Colonic mucosa (tissue), 4 donors: Measurements from ENCODE around the gene SULF2. TPM values are rescaled to one million over a fixed set of nuclear protein-coding genes. Genes with fewer than 3 reads are reported as not detected.

Source experiments
- DNase-seq: peaks from one replicate; pipeline ENCODE4 v3.0.0-alpha.2; 2020
- H3K27ac ChIP-seq: fragments of 200-600 bp; one replicate; pipeline ENCODE4 v1.8.0; 2021
- H3K27me3 ChIP-seq: fragments of 200-600 bp; one replicate; pipeline ENCODE4 v1.8.0; 2021
- H3K36me3 ChIP-seq: fragments of 200-600 bp; one replicate; pipeline ENCODE4 v1.8.0; 2021
- H3K4me1 ChIP-seq: fragments of 200-600 bp; one replicate; pipeline ENCODE4 v1.8.0; 2021; ENCODE audit warnings: mild to moderate bottlenecking
- H3K4me3 ChIP-seq: fragments of 200-600 bp; one replicate; pipeline ENCODE4 v1.8.0; 2021
- H3K9ac ChIP-seq, 2 donors: one replicate each; pipeline ENCODE4 v1.7.0; 2013; ENCODE audit warnings: control low read depth in 2 of 2, low read depth in 2 of 2, low read length in 2 of 2
- H3K9me3 ChIP-seq: fragments of 200-600 bp; one replicate; pipeline ENCODE4 v1.8.0; 2021
- intact Hi-C: fragments of 100-400 bp; cut with DNase I; formaldehyde crosslinking; loops from one replicate; pipeline ENCODE4 v1.14.1; 2022
- total RNA-seq, 2 donors: library from RNA; stranded (reverse); fragmentation: NEBNext Ultra II Directional in 1 of 2; extraction: Animal tissue kit (Norgen Biotek cat#: 25700) in 1 of 2; gene quantifications; one replicate each; pipeline ENCODE4 v1.2.1, GENCODE V29; 2021
- TF ChIP-seq, protein P1 (sequence below): fragments of 200-600 bp; IDR thresholded peaks from one replicate; pipeline ENCODE4 v1.8.0; 2022; ENCODE audit warnings: antibody characterized with exemption, mild to moderate bottlenecking
- donor health status: healthy.
- donor health status: DM: no; HTN: no; CAD: no.
- donor health status: DM: no; HTN: no; CAD: no.

The SULF2 gene
- total RNA-seq, 2 donors from 2014 or later = 97.9 to 153 TPM

DNA sequence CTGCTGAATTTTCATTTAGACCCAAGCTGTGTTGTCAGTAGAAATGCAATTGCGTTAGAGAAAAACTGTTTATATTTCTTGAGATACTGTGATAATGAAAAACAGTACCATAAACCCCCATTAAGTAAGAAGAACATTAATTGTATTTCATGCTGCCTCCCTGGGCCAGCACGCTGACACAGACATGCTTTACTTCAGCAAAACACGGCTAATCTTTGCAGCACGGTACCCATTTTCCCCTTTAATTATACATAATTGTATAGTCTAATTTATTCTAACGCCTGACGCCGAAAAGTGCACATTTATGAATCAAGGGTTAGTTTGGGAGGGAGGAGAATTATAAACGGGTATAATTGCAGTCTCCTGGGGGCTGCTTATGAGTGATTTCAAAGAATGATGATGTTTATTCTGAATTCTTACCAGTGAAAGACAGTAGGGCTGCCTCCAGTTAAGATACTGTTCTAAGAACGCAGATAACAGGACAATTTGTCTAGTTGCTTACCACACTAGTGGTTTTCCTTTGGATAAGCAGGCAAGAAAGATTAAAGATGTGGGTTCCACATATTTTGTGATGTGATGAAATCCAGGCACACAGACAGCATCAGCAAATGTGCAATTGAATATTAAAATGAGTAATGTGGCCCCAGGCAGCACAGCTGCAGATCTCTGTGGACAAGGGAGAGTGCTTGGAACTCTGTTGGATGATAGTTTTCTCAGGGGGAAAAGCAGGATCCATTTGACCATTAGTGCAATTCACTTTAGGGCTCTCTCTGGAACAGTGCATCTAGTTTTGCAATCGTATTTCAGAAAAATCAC lies 4.7 kb upstream of the SULF2 start:
- intact Hi-C loops = loop anchor here (5.0 kb wide), 1 partner anchor 832 kb away; no protein-coding TSS in a partner anchor
- no peak for DNase-seq
- Histone ChIP-seq H3K27me3 (no peaks in the 10 kb centered on the region), H3K27ac (no peak overlapping the region), H3K9me3 (no peaks in the 10 kb centered on the region), H3K4me1 (no peaks in the 10 kb centered on the region), H3K9ac (no peak overlapping the region), H3K36me3 (no peaks in the 10 kb centered on the region), H3K4me3 (no peak overlapping the region)
- TF ChIP-seq, protein P1, sequence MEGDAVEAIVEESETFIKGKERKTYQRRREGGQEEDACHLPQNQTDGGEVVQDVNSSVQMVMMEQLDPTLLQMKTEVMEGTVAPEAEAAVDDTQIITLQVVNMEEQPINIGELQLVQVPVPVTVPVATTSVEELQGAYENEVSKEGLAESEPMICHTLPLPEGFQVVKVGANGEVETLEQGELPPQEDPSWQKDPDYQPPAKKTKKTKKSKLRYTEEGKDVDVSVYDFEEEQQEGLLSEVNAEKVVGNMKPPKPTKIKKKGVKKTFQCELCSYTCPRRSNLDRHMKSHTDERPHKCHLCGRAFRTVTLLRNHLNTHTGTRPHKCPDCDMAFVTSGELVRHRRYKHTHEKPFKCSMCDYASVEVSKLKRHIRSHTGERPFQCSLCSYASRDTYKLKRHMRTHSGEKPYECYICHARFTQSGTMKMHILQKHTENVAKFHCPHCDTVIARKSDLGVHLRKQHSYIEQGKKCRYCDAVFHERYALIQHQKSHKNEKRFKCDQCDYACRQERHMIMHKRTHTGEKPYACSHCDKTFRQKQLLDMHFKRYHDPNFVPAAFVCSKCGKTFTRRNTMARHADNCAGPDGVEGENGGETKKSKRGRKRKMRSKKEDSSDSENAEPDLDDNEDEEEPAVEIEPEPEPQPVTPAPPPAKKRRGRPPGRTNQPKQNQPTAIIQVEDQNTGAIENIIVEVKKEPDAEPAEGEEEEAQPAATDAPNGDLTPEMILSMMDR = no peak

DNA sequence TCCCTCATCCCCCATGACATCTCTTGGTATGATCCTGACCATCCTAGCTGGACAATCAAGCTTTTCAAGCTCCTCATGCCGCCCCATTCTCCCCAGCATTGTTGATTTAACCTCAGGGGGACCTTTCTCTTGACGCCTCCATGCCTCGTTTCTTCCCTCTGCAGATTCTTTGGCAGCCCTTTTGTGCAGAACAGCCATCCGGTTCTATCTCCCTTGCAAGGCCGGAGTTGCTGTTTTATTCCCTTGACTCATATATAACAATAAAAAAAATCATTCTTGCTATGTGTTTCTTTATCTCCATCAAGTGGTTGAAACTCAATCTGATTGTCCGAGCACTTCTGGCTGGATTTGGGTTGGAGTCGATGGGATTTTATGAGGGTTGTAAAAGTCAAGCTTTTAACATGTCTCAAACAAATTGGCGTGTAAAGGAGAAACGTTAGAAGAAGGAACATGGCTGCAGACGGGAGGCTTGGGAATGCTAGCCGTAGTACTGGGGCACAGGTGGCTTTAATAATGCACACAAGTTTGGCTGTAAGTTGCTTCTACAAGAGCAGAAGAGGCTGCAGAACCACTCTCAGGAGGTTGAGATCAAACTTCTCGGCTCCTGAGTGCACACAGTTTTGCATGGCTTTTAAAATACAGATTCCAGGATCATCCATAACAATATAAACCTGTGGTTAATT lies 3.9 kb upstream of the SULF2 start:
- Histone ChIP-seq H3K4me3 (no peak overlapping the region), H3K36me3 (no peaks in the 10 kb centered on the region), H3K4me1 (no peaks in the 10 kb centered on the region), H3K9ac (no peak overlapping the region), H3K27me3 (no peaks in the 10 kb centered on the region), H3K9me3 (no peaks in the 10 kb centered on the region), H3K27ac (no peak overlapping the region)
- intact Hi-C loops = loop anchor here (5.0 kb wide), 1 partner anchor 833 kb away; no protein-coding TSS in a partner anchor
- no peak for DNase-seq
- TF ChIP-seq, protein P1 = no peak

DNA sequence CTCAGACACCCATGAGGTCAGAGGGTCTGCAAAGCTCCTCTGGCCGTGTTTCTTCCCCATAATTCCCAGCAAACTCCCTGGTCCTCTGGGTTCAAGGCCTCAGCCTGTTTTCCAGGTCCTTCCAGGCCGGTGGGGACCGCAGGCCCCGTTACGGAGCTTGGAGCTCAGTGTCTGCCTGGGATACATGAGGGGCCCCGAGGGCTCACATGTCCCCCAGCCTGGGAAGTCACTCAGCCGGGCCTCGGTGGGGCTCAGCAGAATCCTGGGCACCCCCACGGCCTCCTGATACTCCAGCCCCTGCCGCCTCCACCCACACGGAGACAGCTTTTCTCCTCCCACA lies 3.4 kb upstream of the SULF2 start:
- H3K27me3 ChIP-seq = no peaks in the 10 kb centered on the region
- H3K9ac ChIP-seq = no peak overlapping the region
- H3K4me1 ChIP-seq = no peaks in the 10 kb centered on the region
- no peak overlapping the region for H3K4me3 ChIP-seq
- H3K36me3 ChIP-seq = no peaks in the 10 kb centered on the region
- no peak overlapping the region for H3K27ac ChIP-seq
- H3K9me3 ChIP-seq = no peaks in the 10 kb centered on the region
- no peak for DNase-seq
- TF ChIP-seq, protein P1 = no peak
- intact Hi-C loops = loop anchor here (5.0 kb wide), 1 partner anchor 834 kb away; no protein-coding TSS in a partner anchor

DNA sequence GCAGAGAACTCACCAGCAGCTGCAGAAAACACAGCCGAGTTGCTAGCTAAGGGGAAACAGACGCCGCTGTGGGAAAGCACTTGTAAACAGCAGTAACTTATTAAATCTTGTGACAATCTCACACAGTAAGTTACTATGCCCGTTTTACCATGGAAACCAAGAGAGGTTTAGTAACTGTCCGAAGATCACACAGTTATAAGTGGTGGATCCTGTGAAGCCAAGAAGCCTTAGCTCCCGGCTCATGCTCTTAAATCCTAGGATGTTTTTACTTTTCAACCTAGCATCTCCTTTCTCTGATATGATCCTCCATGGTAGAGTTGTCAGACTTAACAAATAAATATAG lies 1.5 kb upstream of the SULF2 start:
- Histone ChIP-seq H3K9me3 (no peaks in the 10 kb centered on the region), H3K4me3 (peak overlapping the region; percentile 57), H3K9ac (peak overlapping the region in 1 of 2 donors; percentile 73), H3K27me3 (no peaks in the 10 kb centered on the region), H3K27ac (peak overlapping the region; percentile 82), H3K36me3 (no peaks in the 10 kb centered on the region), H3K4me1 (no peaks in the 10 kb centered on the region)
- no peak for DNase-seq
- TF ChIP-seq, protein P1 = no peak
- intact Hi-C loops = loop anchor here (5.0 kb wide), 1 partner anchor 836 kb away; no protein-coding TSS in a partner anchor

DNA sequence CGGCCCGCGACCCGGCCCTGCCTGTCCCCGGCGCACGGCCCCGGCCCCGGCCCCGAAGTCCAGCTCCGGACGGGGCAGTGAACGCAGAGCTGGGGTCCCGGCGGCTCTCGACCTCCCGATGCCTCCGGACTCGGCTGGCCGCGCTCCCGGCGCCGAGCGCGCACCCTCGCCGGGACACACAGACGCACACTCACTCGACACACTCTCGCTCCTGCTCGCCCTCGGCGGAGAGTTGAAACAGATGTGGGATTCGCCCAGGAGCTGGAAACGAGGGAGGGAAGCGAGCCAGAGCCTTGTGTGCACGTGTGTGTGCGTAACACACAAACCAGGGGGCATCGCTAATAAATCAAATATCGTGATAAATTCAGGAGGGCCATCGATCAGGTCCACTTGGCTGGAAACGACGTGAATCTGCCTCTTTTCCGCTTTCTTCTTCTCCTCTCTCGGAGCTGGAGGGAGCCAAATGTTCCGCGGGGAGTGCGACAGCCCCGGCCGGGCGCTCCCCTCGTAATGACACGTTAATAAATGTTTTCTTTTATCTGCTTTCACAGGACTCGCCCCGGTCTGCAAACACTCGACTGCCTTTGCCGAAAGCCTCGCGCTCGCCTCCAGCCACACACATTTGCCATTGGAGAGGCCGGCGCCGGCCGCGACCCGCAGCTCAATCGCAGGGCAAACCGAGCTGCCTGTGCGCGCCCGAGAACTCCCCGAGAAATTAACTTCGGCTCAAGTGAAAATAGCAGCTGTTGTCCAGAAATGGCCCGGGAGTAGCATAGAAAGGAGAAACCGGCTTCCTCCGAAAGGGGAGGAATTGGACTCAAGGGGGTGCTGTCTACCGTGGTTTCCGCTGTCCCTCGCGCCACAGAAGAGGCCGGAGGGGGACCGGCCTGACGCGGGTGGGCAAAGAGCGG lies 828 bp upstream of the SULF2 start:
- Histone ChIP-seq H3K9me3 (no peaks in the 10 kb centered on the region), H3K4me1 (no peaks in the 10 kb centered on the region), H3K27me3 (no peaks in the 10 kb centered on the region), H3K9ac (peak overlapping the region; percentile 70 to 73), H3K4me3 (peak overlapping the region; percentile 57), H3K27ac (peak overlapping the region; percentile 82), H3K36me3 (no peaks in the 10 kb centered on the region)
- TF ChIP-seq, protein P1 = peak; percentile 47
- DNase-seq = peak; percentile 75
- intact Hi-C loops = loop anchor here (5.0 kb wide), 1 partner anchor 836 kb away; no protein-coding TSS in a partner anchor
